HG02623 (cell line): ENCODE data around the gene MICU2.
A peak's percentile ranks its signal among the peaks of the same experiment; 100 is the strongest.

Experiments used
- ATAC-seq: cut with Tn5 transposase; IDR thresholded peaks from one replicate; pipeline ENCODE4 v1.9.1; 2021; ENCODE audit warnings: moderate library complexity; ENCODE audit not compliant: unreplicated experiment

MICU2 gene

DNA sequence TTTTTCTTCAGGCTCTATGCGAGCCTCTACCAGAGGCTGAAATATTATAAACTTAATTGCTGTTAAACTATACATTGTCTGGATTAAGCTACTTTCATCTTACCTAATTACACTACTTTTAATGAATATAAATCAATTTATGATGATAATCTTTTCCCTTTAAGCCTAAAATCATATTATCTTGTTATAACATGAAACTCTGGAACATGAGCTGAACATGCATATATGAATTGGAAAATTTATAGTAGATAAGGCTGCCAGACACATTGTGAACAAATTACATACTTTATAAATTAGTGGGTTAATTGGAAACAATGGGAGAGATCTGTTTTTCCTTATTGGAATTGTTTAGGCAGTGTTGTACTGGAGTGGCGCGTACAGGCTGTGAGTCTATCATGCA lies 99.6 kb downstream of the MICU2 start:
- ATAC-seq = no peak

DNA sequence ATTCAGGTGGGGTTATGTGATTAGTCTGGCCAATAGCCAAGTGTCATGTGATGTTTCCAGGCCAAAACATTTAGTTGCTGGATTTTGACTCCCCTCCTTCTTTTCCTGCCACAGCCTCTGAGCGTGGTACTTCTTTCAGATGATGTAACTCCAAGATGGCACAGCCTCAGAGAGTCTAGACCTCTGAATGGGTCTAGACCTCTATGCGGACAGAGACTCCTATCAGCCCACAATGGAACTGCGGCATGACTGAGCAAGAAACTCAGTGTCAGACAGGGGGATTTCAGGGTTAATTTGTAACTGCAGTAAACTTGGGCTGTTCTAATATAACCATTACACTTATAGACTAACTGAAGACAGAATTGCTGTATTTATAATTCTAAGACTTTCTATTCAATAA lies 102.3 kb downstream of the MICU2 start:
- ATAC-seq = no peak

DNA sequence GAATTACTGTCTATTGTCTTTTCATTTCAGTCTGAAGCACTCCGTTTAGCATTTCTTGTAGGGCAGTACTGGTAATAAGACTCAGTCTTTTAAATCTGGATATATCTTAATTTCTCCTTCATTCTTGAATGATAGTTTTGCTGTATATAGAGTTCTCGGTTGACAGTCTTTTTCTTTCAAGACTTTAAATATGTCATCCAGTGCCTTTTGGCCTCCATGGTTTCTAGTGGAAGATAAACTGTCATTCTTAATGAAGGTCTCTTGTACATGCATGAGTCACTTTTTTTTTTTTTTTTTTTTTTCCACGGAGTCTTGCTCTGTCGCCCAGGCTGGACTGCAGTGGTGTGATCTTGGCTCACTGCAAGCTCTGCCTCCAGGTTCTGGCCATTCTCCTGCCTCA lies 117.6 kb downstream of the MICU2 start:
- ATAC-seq = no peak

- ATAC-seq = no peak
Observed at GRCh38 chr13:21483748-21484147, 120.2 kb downstream of the MICU2 start.

GRCh38 chr13:21481359-21481758 lies 122.6 kb downstream of the MICU2 start:
- ATAC-seq = no peak

GRCh38 chr13:21478881-21479808 lies 124.8 kb downstream of the MICU2 start:
- no peak for ATAC-seq

DNA sequence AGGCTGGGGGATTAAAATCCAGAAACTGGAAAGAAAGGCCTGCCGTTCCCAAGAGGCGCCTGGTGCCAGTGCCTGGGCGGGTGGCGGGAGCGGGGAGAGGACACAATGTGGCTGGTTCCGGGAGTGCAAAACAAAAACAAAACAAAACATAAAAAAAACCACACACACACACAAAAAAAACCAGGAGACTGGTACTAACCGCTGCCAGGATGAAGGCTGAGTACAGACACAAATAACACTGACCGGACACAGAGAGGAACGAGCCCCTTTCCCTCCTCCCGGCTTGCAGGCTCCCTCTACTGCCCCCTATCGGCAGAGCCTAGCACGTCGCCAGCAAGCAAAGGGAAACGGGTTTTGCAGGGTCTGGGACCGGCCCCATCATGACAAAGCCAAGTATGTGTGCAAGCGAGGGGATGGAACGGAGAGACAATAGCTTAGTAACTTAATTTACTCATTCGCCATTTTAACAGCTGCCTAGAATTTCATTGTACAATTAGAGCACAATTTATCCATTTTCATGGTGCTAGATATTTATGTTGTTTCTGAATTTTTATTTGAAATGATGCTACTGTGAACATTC lies 127.0 kb downstream of the MICU2 start:
- ATAC-seq = peak; percentile 62

GRCh38 chr13:21475115-21475514 lies 128.9 kb downstream of the MICU2 start:
- no peak for ATAC-seq

DNA sequence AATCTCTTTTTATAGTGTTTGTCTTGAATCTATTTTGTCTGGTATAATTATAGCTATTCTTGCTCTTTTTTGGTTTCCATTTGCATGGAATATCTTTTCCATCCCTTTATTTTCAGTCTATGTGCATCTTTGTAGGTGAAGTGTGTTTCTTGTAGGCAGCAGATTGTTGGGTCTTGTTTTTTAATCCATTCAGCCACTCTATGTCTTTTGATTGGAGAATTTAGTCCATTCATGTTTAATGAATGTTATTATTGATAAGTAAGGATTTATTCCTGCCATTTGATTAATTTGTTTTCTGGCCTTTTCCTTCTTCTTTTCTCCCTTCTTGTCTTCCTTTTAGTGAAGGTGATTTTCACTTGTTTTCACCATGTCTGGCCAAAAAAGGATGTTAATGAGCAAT lies 133.2 kb downstream of the MICU2 start:
- no peak for ATAC-seq

DNA sequence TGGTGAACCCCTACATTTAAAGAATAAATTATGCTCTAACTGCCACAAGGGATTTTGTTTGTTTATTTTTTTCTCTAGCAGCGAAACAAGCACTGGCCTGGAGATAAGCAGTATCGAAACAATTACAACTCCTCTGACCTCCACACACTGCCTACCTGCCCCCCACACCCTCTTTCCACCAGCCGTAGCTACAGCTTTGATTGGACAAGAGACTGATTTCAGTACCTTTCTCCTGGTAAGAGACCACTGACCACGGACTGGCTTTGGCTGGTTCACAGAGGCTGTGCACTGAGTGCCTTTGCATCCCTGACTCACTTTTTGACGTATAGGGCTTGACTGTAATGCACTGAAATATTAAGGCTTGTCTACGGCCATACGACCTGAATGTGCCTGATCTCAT lies 137.4 kb downstream of the MICU2 start:
- no peak for ATAC-seq

DNA sequence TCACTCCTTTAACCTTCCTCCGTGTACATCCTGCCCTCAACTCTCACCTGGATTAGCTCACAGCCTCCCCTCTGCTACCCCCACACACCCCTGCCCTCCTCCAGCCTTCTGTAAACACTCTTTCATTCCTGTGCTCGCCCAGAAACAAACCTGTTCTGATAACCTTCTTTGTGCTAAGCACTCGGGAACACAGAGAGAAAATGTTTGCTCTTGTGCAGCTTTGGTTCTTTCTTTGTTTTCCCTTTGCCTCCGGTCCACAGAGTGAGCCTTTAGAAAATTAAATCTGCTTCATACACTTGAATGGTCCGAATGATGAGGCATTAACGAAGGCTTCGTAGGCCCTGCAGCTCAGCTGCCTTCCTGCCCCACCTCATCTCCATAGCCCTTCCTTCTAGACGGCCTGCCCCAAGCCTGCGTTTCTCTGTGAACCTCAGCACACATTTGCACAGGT lies 138.2 kb downstream of the MICU2 start:
- ATAC-seq = no peak

- no peak for ATAC-seq
Observed at GRCh38 chr13:21463424-21463823, 140.5 kb downstream of the MICU2 start.

DNA sequence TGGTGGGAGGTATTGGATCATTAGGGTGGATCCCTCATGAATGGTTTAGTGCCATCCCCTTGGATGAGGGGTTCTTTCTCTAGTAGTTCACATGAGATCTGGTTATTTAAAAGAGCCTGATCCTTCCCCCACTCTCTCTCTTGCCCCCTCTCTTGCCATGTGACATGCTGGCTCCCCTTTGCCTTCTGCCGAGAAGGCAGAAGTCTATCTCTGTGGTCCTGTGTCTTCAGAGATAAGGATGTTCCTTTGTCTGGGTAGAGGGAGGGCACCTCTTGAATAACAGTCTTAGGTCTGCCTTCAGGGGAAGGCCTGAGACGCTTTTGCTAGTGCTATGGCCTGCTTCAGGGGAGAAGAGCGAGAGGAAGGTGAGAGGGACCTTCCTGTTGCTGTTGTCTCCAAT lies 142.8 kb downstream of the MICU2 start:
- ATAC-seq = no peak

- ATAC-seq = peak; percentile 82
Observed at GRCh38 chr13:21458813-21459701, 144.9 kb downstream of the MICU2 start, which contains the start of gene ZDHHC20. ZDHHC20 (minus strand) TSS chr13:21459303; CDS start chr13:21459171, 132 bp downstream.

DNA sequence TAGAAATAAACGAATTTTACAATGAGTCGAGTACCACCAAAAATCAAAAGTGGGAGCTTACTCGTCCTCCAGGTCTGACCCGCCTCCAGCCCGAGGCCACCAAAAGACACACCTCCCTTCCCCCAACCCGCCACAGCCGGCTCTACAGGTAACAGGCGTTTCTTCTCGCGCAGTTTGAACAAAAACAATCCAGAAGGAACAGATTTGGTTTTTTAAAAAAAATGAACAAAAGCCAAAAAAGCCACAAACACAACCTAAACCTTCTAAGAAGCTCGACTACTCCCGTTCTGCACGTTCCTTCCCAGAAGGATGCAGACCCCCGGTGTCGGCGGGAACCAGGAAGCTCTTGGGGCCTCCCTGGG lies 145.5 kb downstream of the MICU2 start:
- peak; percentile 29 for ATAC-seq

- ATAC-seq = no peak
Observed at GRCh38 chr13:21453387-21454081, 150.4 kb downstream of the MICU2 start.

DNA sequence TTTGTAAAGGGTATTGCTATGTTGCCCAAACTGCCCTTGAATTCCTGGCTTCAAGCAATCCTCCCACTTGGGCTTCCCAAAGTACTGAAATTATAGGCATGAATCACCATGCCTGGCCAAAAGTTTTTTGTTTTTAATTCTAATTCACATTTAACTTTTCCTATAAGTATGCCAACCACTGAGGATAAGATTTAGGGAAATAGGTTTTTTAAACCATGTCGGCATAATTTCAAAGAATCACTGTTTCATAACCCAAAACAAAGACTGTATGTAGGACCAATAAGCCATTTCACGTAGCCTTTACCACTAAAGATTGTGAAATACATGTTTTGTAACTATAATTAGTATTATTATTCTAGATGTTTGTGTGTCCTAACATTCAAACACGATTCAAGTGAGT lies 153.0 kb downstream of the MICU2 start:
- no peak for ATAC-seq

GRCh38 chr13:21446656-21447055 lies 157.3 kb downstream of the MICU2 start:
- ATAC-seq = no peak

GRCh38 chr13:21445759-21446158 lies 158.2 kb downstream of the MICU2 start:
- no peak for ATAC-seq

- ATAC-seq = no peak
Observed at GRCh38 chr13:21443171-21443570, 160.8 kb downstream of the MICU2 start.
